LHCN-M2 (cell line): ENCODE data around the gene DNAJB1. TPM values are rescaled to one million over a fixed set of nuclear protein-coding genes. Genes with fewer than 3 reads are reported as not detected.
"Not testable (repeated sequence)": the region's sequence is repeated elsewhere in the genome, so short reads cannot be mapped to it uniquely, and the experiment has no call there.

ENCODE experiments used
- DNase-seq: peaks from one replicate; pipeline ENCODE4 v3.0.0-alpha.2; 2012; ENCODE audit warnings: low read depth
- total RNA-seq: library from RNA; depleted of rRNA; stranded (reverse); fragments of >200 nt; gene quantifications from 2 replicates; pipeline ENCODE4 v1.2.3, GENCODE V29; 2014

DNAJB1 gene
- total RNA-seq, 1 experiment from 2014 or later, result 93.3 TPM

DNA sequence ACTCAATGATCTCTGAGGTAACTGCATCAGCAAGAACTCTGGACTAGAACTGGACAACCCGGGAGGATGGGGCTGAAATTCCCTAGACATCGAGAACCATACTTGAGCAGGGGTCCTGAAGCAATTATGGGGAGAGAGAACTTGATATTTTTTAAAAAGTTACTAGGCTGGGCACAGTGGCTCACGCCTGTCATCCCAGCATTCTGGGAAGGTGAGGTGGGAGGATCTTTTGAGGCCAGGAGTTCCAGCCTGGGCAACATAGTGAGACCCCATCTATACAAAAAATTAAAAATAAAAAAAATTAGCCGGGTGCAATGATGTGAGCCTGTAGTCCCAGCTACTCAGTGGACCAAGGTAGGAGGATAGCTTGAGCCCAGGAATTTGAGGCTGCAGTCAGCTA, 2.3 kb upstream of the DNAJB1 start:
- DNase-seq, result no peak

GRCh38 chr19:14519860-14520407, 1.7 kb upstream of the DNAJB1 start:
- DNase-seq, result peak; percentile 97

- no peak for DNase-seq
Observed at GRCh38 chr19:14519245-14519859, 1.2 kb upstream of the DNAJB1 start.

DNA sequence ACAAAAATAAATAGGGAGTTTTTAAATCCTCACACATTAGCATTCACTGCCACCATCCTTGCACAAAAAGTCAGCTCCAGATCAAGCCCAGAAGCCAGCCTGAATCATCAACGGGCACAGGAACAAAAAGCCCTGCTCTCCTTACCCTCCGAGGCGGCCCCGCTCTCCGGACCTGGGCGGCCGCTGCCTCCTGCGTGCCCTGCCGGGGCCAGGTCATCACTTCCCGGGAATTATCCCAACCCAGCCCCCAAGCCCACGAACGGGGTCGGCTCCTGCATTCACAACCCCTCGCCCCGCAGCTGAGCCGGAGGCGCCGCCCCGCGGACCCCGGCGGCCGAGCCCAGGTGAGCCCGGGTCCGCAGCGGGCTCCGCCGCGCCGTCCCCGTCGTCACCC, 754 bp downstream of the DNAJB1 start:
- no peak for DNase-seq

DNA sequence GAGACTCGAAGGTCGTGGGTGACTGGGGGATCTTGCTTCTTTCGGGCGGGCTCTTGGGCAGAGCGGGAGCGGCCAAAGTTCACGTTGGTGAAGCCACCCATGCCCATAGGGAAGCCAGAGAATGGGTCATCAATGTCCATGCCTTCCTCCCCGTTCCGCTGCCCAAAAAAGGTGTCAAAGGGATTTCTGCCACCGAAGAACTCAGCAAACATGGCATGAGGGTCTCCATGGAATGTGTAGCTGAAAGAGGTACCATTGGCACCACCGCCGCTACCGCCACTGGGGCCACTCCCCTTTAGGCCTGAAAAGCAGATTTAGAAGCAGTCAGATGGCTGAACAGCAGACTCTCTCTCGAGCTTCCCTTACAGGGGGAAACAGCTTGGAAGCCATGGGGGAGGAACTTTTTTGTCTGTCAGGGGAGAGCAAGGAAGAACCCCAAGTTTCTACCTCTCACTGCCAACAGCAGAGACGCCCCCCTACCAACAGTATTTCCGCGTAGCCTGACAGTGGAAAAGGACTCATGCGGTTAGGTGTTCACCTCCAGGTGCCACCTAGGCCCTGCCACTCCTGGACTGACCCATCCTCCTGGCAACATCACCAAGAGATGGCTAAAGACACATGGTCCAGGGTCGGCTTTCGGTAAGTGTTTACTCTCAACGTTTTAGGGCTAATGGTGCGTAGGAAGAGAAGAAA, 1.3 kb downstream of the DNAJB1 start:
- DNase-seq, result no peak

- no peak for DNase-seq
Observed at GRCh38 chr19:14516048-14516534, 2.1 kb downstream of the DNAJB1 start.

GRCh38 chr19:14515501-14516047, 2.6 kb downstream of the DNAJB1 start:
- no peak for DNase-seq

GRCh38 chr19:14514215-14514863, 3.9 kb downstream of the DNAJB1 start:
- DNase-seq, result no peak

- DNase-seq, result no peak
Observed at GRCh38 chr19:14512406-14512961, 5.7 kb downstream of the DNAJB1 start.

DNA sequence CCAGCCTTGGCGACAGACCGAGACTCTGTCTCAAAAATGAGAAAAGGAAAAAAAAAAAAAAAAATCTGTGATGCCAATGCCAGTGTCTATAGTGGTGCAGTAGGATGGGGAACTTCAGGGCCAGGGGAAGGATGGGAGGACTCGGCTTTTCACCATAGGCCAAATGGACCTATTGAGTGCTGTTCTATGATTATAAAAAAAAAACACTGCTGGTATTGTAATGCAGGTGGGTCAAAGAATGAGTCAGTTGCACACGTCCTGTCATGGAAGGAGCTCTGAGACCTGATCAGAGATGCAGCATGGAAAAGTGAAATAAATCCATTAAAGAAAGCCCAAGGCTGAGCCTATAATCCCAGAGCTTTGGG, 7.0 kb downstream of the DNAJB1 start:
- no peak for DNase-seq

DNA sequence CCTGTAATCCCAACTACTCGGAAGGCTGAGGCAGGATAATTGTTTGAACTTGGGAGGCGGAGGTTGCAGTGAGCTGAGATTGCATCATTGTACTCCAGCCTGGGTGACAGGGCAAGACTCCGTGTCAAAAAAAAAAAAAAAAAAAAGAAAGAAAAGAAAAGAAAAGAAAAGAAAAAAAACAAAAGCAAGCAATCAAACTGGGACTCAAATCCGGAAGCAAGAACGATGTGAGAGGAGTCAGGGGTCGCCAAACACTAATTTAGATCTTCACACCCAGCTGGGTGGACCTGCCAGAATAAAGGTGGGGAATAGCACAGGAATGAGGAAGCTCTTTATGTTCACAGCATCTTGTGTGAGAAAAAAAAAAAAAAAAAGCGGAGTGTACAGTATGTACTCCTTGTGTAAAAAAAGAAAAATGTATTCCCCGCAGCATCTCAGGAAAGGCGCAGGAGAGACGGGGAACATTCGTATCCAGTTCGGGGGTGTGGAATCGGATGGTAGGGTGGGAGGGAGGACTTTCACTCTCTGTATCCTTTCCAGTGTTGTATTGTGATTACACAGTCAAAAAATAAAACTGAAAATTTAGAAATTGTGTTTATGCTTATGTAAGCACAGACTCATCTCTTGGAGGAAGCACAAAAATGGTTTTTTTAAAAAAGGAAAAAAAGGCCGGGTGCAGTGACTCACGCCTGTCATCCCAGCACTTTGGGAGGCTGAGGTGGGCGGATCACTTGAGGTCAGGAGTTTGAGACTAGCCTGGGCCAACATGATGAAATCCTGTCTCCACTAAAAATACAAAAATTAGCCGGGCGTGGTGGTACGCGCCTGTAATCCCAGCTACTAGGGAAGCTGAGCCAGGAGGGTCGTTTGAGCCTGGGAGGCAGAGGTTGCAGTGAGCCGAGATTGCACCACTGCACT, 7.6 kb downstream of the DNAJB1 start:
- DNase-seq, result peak; percentile 76

DNA sequence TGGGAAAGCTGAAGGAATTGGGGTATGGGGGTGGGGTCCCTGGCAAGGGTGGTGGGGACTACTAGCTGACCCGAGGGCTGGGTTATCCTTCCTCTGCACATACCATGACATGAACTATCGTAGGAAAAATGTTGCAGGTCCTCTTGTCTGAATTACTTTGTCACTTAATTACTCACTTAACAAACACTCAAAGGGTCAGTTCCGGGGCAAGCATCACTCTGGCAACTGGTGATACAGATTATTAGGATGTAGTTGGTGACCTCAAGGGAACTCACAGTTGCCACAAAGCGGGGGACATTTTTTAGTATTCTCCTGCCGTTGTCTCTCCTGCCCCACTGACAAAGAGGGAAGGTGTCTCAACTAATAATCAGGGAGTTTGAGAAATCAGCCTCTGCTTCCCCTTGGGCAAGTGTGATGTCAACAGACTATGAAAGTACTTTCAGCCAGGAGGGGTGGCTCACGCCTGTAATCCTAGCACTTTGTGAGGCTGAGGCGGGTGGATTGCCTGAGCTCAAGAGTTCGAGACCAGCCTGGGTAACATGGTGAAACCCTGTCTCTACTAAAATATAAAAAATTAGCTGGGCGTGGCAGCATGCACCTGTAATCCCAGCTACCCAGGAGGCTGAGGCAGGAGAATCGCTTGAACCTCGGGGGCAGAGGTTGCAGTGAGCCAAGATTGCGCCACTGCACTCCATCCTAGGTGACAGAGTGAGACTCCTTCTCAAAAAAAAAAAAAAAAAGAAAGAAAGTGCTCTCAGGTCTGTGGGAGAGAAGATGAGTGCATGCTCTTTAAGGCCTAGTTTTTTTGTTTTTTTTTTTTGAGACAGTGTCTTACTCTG, 10.3 kb downstream of the DNAJB1 start:
- DNase-seq, result peak; percentile 61

- DNase-seq, result peak; percentile 58
Observed at GRCh38 chr19:14505488-14506239, 12.5 kb downstream of the DNAJB1 start.

DNA sequence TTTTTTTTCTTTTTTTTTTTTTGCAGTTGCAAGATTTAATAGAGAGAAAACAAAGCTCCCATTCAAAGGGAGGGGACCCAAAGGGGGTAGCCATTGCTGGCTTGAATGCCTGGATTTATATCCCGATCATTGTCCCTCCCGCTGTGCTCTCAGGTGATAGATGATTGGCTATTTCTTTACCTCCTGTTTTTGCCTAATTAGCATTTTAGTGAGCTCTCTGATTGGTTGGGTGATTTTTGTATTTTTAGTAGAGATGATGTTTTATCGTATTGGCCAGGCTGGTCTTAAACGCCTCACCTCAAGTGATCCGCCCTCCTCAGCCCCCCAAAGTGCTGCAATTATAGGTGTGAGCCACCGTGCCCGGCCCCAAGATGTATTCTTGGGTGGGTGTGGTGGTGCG, 13.6 kb downstream of the DNAJB1 start:
- DNase-seq, result not testable (repeated sequence)

DNA sequence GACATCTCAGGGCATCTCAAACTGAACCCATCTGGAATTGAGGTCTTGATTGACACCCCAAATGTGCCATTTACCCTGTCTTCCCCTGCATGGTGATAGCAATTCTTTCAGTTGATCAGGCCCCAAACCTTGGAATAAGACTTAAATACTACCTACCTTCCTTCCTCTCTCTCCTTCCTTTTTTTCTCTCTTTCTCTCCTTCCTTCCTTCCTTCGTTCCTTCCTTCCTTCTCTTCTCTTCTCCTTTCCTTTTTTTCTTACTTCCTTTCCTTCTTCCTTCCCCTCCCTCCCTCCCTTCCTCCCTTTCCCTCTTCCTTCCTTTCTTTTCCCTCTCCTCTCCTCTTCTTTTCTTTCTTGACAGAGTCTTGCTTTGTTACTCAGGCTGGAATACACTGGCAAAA, 14.9 kb downstream of the DNAJB1 start:
- no peak for DNase-seq

GRCh38 chr19:14502334-14503092, 15.7 kb downstream of the DNAJB1 start:
- no peak for DNase-seq

DNA sequence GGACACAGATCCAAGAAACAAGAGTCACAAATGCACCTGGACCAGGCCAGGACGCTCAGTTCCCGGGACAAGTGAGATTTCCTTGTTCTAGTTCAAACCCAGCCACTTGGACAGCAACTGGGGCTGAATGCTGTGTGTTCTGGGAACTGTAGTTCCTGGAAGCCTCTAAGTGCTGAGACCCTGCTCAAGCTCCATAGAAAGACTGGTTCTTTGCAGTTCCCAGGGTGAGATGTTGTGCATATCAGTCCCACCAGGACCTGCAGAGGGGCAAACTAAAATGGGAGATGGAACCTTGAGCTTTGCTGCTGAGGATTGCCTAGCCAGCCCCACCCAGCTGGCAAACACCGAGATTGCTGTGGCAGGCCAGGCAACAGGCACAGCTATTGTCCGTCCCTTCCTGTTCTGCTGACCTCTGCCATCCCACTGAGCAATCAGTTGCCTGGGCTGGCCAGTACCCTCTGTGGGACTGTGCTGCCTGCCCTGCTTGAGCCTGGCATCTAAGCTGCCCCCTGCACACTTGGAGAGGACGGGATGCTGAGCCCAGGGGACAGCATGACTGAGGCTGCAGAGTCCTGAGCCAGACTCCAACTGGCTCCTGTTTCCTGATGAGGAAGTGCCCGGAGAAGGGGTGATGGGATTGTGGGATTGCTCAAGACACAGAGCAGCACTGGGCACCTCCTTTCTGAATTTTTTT, 20.8 kb downstream of the DNAJB1 start:
- no peak for DNase-seq

DNA sequence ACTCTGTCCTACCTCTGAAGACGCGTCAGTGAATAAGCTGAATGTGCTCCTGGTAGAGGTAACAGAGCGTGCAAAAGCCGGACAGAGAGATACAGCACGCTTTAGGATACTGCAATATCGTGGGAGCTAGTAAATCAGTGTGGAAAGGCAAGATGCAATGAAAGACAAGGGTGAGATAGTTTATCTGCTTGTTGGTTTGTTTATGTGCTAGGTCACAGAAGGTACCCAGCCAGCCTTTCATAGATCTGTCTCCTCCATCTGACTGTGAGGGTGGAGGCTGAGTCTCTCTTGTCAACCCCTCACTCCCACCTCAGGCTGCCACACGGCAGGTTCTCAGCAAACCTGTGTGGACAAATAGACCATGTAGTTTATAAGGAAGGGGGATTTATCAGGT, 21.4 kb downstream of the DNAJB1 start:
- no peak for DNase-seq
